GM20431 (cell line): ENCODE data around the gene IP6K2.

Source experiments
- in situ Hi-C: fragments of 300-500 bp; cut with MseI, MboI; formaldehyde crosslinking; loops from one replicate; pipeline ENCODE4 v1.15.0; 2020; ENCODE audit warnings: low sequenced_read_pairs; ENCODE audit not compliant: unreplicated experiment

The IP6K2 gene

GRCh38 chr3:48692551-48692950 lies 24.5 kb downstream of the IP6K2 start:
- in situ Hi-C loops, result no loop called here

- in situ Hi-C loops, result no loop called here
Measured at GRCh38 chr3:48690846-48691458, 26.1 kb downstream of the IP6K2 start.

- in situ Hi-C loops, result no loop called here
Measured at GRCh38 chr3:48689384-48689783, 27.6 kb downstream of the IP6K2 start.

GRCh38 chr3:48688737-48689075 lies 28.3 kb downstream of the IP6K2 start:
- in situ Hi-C loops, result no loop called here

- in situ Hi-C loops, result no loop called here
Measured at GRCh38 chr3:48688032-48688736, 28.8 kb downstream of the IP6K2 start.

- in situ Hi-C loops, result no loop called here
Measured at GRCh38 chr3:48687220-48687678, 29.8 kb downstream of the IP6K2 start.

GRCh38 chr3:48686538-48687219 lies 30.3 kb downstream of the IP6K2 start:
- in situ Hi-C loops, result no loop called here

- in situ Hi-C loops, result no loop called here
Measured at GRCh38 chr3:48685603-48686511, 31.2 kb downstream of the IP6K2 start, which contains the start of gene NCKIPSD. Gene NCKIPSD (minus strand): TSS chr3:48685915. CDS start chr3:48685807, 108 bp downstream.

GRCh38 chr3:48685293-48685602 lies 31.8 kb downstream of the IP6K2 start:
- in situ Hi-C loops, result no loop called here

GRCh38 chr3:48684480-48685143 lies 32.4 kb downstream of the IP6K2 start:
- in situ Hi-C loops, result no loop called here

GRCh38 chr3:48684054-48684349 lies 33.0 kb downstream of the IP6K2 start:
- in situ Hi-C loops, result no loop called here

GRCh38 chr3:48682786-48683185 lies 34.2 kb downstream of the IP6K2 start:
- in situ Hi-C loops, result no loop called here

- in situ Hi-C loops, result no loop called here
Measured at GRCh38 chr3:48681974-48682610, 34.9 kb downstream of the IP6K2 start.

- in situ Hi-C loops, result no loop called here
Measured at GRCh38 chr3:48681541-48681880, 35.5 kb downstream of the IP6K2 start.

- in situ Hi-C loops, result no loop called here
Measured at GRCh38 chr3:48680811-48681540, 36.0 kb downstream of the IP6K2 start.

GRCh38 chr3:48679411-48680391 lies 37.3 kb downstream of the IP6K2 start:
- in situ Hi-C loops, result no loop called here

- in situ Hi-C loops, result no loop called here
Measured at GRCh38 chr3:48678566-48679380, 38.2 kb downstream of the IP6K2 start.
